ENCODE data around the gene SDCBP2. TPM values are rescaled to one million over a fixed set of nuclear protein-coding genes. Genes with fewer than 3 reads are reported as not detected.

SDCBP2 gene
- total RNA-seq, 4 donors from 2014 or later = 18.0 to 37.6 (median 34.7) TPM

- H3K9me3 ChIP-seq = no peaks in the 10 kb centered on the region
- peaks cover 0 to 8% of the 10 kb centered on the region in 2 donors for H3K4me1 ChIP-seq
- H3K27me3 ChIP-seq = no peaks in the 10 kb centered on the region
- 79 to 87% methylated on average over 7 of the region's 7 CpGs for WGBS, 2 donors
- H3K27ac ChIP-seq = no peak overlapping the region
- no peaks in the 10 kb centered on the region for H3K36me3 ChIP-seq
- intact Hi-C loops (cut with DNase I) = no loop called here
- no peak for DNase-seq
- TF ChIP-seq POLR2A (IDR thresholded peaks at IDR 0.05) (no peak), CTCF (IDR thresholded peaks at IDR 0.05) (no peak)
- H3K4me3 ChIP-seq (replicated peaks in 1 of 3) = no peak overlapping the region
These were observed 47.5 kb downstream of the SDCBP2 start for GRCh38 chr20:1281279-1282057.

GRCh38 chr20:1280195-1281102 lies 48.5 kb downstream of the SDCBP2 start:
- intact Hi-C loops (cut with DNase I) = no loop called here
- no peaks in the 10 kb centered on the region for H3K27me3 ChIP-seq
- no peak overlapping the region for H3K4me3 ChIP-seq (replicated peaks in 1 of 3)
- H3K4me1 ChIP-seq = peaks cover 0 to 14% of the 10 kb centered on the region in 2 donors
- no peaks in the 10 kb centered on the region for H3K9me3 ChIP-seq
- H3K36me3 ChIP-seq = no peaks in the 10 kb centered on the region
- no peak for TF ChIP-seq CTCF (IDR thresholded peaks at IDR 0.05)
- TF ChIP-seq POLR2A (IDR thresholded peaks at IDR 0.05) = no peak
- H3K27ac ChIP-seq = no peak overlapping the region
- DNase-seq = no peak
- WGBS, 2 donors = 77 to 83% methylated on average over 6 of the region's 6 CpGs

- Histone ChIP-seq H3K27me3 (no peaks in the 10 kb centered on the region), H3K27ac (no peak overlapping the region), H3K4me1 (peaks cover 2 to 14% of the 10 kb centered on the region in 2 donors), H3K36me3 (no peaks in the 10 kb centered on the region), H3K9me3 (no peaks in the 10 kb centered on the region), H3K4me3 (replicated peaks in 1 of 3) (no peak overlapping the region)
- DNase-seq = no peak
- TF ChIP-seq POLR2A (IDR thresholded peaks at IDR 0.05) = no peak
- intact Hi-C loops (cut with DNase I) = no loop called here
- 95 to 96% methylated on average over 4 of the region's 4 CpGs for WGBS, 2 donors
These were observed 49.9 kb downstream of the SDCBP2 start for GRCh38 chr20:1278993-1279392.

- H3K4me1 ChIP-seq = peaks cover 13 to 26% of the 10 kb centered on the region in 2 donors
- no peaks in the 10 kb centered on the region for H3K27me3 ChIP-seq
- no peaks in the 10 kb centered on the region for H3K9me3 ChIP-seq
- TF ChIP-seq POLR2A (IDR thresholded peaks at IDR 0.05) (no peak), CTCF (IDR thresholded peaks at IDR 0.05) (no peak)
- no peak for DNase-seq
- 91 to 92% methylated on average over 7 to 8 of the region's 8 CpGs for WGBS, 2 donors
- no peak overlapping the region for H3K4me3 ChIP-seq (replicated peaks in 1 of 3)
- intact Hi-C loops (cut with DNase I) = no loop called here
- no peaks in the 10 kb centered on the region for H3K36me3 ChIP-seq
- H3K27ac ChIP-seq = no peak overlapping the region
These were observed 51.2 kb downstream of the SDCBP2 start for GRCh38 chr20:1277529-1278322.

- no peak for DNase-seq
- TF ChIP-seq CTCF (IDR thresholded peaks at IDR 0.05) (no peak), POLR2A (IDR thresholded peaks at IDR 0.05) (no peak)
- Histone ChIP-seq H3K4me3 (replicated peaks in 1 of 3) (no peak overlapping the region), H3K27me3 (no peaks in the 10 kb centered on the region), H3K9me3 (no peaks in the 10 kb centered on the region), H3K27ac (no peak overlapping the region), H3K4me1 (peaks cover 16 to 28% of the 10 kb centered on the region in 2 donors), H3K36me3 (no peaks in the 10 kb centered on the region)
- 77 to 86% methylated on average over 1 to 2 of the region's 2 CpGs for WGBS, 2 donors
- intact Hi-C loops (cut with DNase I) = no loop called here
These were observed 53.0 kb downstream of the SDCBP2 start for GRCh38 chr20:1275919-1276318.
